NCI-H2029 (cell line): ENCODE results near the gene DPYSL4.

ENCODE experiments used
- DNase-seq: peaks from one replicate; lab custom pipeline; 2025; lab: John Stamatoyannopoulos, UW

Gene DPYSL4

GRCh38 chr10:132228616-132229015, 41.9 kb downstream of the DPYSL4 start:
- DNase-seq, result no peak

- no peak for DNase-seq
These were observed 42.3 kb downstream of the DPYSL4 start for GRCh38 chr10:132229096-132229495.

GRCh38 chr10:132229834-132230556, 43.2 kb downstream of the DPYSL4 start:
- DNase-seq, result peak; percentile 63

GRCh38 chr10:132230557-132231210, 43.9 kb downstream of the DPYSL4 start:
- no peak for DNase-seq

DNA sequence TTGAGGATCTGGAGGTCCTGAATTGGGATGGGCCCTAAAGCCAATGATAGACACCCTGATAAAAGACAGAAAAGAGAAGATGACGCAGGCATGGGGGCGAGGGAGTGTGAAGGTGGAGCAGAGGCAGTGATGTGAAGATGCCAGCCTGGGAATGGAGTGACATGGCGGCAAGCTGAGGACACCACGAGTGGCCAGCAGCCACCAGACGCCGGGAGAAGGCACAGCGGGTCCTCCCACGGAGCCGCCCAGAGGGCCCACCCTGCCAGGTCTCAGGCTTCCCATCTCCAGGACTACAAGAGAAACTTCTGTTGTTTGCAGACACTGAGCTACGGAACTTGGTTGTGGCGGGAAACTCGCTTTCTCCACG, 44.9 kb downstream of the DPYSL4 start:
- no peak for DNase-seq

GRCh38 chr10:132232023-132232951, 45.5 kb downstream of the DPYSL4 start:
- DNase-seq, result no peak

GRCh38 chr10:132232981-132233380, 46.2 kb downstream of the DPYSL4 start:
- no peak for DNase-seq

DNA sequence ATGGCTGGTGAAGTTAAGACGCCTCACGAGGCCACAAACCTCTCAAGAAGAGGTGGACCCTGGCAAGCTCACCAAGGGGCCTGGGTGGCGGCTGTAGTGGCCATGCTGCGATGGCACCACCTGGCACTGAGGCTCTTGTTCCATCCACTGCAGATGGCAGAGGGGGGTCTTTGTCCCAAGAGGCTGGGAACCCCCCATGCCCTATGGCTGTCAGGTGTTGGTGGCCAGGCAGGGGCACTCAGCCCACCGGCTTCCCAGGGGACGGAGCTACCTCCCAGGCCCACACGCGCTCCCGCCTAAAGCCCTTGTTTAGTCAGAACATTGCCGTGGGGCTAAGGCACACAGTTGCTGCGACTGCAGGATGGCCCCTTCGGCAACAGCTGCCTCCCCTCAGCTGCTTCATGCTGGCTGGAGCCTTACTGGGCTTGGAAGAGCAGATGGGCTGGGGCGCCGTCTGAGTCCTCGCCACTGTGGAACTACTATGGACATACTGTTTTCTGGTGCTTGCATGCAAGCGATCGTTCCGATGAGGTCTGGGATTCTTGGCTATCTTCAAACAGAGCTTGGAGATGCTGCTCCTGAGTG, 46.8 kb downstream of the DPYSL4 start:
- no peak for DNase-seq

DNA sequence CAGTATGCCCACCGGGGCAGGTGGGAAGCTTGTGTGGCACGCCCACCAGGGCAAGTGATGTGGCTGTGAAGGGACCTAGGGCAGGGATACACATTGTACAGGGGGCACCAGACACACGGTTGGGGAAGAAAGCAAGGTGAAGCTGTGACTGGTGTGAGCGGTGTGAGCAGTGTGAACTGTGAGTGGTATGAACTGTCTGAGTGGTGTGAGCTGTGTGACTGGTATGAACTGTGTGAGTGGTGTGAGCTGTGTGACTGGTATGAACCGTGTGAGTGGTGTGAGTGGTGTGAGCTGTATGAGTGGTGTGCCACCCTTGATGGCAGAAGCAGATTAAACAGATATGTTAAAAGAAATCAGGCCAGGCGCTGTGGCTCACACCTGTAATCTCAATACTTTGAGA, 48.1 kb downstream of the DPYSL4 start:
- DNase-seq, result no peak

DNA sequence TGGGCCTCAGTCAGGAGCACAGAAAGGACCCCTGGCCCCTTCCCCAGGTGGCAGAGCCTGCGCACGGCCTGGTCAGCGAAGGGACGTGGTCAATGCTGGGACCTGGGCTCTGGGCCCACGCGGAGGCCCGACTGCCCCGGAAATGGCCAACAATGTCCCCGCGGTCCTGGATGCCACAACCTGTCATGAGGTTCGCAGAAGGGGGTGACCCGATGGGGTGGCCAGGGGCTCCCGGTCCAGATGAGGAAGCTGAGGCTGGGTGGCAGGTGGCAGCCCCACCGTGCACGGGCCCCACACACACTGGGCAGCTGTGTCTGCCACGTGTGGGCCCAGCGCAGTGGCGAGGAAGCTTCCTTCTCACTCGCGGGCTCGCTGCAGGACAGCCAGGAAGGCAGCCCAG, 49.4 kb downstream of the DPYSL4 start:
- no peak for DNase-seq

DNA sequence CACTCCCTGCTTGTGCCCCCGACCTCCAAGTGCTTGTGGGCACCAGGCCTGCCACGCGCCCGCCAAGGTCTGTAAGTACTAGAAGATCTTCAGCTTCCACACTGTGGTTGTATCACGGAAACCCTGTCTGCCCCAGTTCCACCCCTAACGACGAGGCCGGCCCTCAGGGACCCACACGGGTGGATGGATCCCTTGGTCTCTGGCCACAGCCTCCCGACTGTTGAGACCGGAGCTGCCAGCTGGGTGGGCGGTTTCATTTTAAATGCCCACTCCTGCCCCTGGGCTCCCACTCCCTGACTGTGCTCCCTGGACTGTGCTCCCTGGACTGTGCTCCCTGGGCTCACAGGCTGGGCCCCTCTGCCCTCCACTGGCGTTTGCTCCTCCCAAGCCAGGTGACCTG, 50.1 kb downstream of the DPYSL4 start:
- DNase-seq, result no peak

DNA sequence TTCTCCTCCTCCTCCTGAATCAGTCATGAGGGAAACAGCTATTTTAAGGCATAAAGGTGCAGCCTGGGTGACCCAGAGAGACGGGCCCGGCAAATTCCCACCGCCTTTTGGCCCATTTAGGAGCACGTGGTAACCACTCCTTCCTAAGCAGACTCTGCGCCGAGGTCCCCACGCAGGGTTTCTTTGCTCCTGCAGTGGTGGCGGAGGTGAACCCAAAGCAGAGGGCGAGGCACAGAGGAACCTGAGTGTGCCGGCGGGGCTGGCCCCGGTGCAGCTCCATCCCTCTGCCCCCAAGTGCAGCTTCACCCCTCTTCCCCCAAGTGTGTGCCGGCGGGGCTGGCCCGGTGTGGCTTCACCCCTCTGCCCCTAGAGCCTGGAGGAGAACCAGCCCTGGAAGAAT, 50.6 kb downstream of the DPYSL4 start:
- DNase-seq, result no peak

DNA sequence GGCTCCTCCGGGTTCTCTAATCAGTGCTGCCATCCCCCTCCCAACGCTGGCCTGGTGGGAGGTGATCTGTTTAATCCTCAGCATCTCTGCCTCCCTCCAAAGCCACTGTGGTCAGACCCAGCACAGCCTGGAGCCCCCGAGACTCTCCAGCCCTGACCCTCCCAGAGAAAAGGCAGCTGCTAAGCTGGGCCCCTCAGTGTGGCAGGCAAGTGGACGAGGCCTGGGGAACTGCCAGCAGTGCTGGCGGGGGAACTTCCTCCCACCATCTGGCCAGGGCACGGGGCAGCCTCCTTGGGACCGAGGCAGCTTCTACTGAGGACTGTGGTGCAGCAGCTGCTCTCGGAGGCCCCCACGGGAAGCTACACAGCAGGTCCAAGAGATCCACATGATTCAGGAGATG, 51.1 kb downstream of the DPYSL4 start:
- no peak for DNase-seq

DNA sequence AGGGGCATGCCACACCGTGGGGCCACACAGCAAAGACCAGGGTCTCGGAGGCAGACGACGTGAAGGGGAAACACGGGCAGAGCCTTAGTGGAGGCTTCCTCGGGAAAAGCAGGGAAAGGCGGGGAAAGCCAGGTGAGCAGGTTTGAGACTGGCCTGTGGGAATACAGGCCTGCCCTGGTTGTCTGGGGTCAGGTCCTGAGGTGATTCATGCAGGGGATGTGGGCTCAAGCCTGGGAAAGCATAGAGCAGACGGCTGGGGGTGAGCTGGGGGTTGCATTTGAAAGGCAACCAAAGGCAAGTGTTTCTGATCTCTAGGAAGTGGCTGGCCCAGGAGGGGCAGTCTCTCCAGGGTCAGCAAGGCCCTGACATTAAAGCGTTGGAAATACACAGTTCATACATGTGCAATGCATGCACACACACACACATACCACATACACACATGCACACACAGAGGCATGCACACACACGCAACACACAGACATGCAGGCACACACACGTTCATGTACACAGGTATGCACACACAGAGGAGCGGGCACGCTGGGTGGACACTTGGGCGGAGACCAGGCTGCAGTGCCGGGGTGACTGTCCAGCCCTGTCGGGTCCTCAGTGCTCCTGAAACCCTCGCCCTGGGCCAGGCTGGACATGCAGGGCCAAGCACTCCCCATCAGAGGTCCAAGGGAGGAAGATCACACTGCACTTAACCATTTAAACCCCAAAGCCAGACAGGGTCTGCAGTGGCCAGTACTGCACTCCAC, 51.8 kb downstream of the DPYSL4 start:
- no peak for DNase-seq

- no peak for DNase-seq
These were observed 52.6 kb downstream of the DPYSL4 start for GRCh38 chr10:132239126-132240031.

- DNase-seq, result no peak
These were observed 53.4 kb downstream of the DPYSL4 start for GRCh38 chr10:132240156-132240555.

GRCh38 chr10:132240581-132240980, 53.8 kb downstream of the DPYSL4 start:
- no peak for DNase-seq

DNA sequence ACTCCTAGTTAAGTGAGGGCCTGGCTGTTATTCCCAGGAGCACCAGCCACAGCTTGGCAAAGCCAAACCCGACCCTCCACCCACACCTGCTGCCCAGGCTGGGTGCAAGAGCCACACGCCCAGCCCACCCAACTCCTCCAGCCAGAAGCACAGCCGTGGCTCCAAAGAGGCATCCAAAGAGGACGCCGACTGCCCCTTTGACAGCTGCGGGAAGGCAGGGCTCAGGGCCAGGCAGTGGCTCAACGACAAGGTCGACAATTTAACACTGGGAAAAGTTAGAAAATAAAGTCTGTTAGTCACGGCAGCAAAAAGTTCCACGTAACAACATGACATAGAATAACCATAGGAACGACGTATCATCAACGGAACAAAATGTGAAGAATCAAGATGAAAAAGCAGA, 54.3 kb downstream of the DPYSL4 start:
- no peak for DNase-seq

DNA sequence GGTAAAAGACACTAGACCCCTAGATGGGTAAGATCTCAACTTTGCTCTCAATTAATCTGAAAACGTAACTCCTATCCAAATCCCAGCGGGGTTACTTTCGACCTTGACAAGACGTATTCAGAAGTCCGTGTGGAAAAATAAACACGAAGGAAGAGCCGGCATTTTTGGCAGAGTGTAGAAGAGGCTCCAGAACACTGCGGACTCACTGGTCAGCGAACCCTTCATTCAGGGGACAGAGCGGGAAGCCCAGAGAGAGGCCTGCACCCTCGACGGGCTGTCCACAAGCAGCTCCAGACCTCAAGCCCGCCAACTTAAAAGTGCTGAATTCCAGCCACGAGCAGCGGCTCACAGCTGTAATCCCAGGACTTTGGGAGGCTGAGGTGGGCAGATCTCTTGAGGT, 54.7 kb downstream of the DPYSL4 start:
- DNase-seq, result no peak

DNA sequence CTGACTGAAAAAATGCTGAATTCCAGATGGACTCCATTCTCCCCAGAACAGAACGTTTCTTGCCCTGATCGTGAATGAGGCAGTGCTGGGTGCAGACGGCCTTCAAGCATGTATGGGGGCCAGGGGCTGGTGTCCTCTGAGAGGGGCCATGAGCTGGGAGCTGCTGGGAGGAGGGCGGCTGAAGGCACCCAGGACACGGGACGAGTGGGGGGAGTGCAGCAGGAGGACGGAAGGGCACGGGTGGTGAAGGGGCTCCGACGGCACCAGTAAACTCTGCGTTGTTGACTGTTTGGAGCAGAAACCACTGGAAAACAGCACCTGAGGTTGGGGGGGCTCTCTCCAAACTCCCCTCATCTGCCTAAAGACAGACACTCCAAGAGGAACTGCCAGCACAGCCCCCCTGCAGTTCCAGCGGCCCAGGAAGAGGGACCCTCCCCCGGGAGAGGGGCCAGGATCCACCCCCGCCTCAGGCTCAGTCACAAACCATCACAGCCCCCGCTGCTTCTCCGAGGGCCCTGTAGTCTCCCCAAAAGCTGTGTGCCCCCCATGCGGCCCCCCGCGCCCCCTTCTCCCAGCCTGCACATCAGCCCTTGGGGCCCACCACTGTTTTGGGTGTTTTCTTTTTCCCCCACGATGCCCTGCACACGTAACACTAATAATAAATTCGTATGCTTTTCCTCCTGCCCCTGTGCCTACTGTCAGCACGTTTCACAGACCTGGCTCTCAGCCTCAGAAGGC, 55.5 kb downstream of the DPYSL4 start:
- DNase-seq, result no peak
